NCI-H1092 treated with DMSO at 0.1 percent for 48 hours (cell line): ENCODE data around the gene NFKBIE.

Experiments used
- DNase-seq: peaks from one replicate; lab custom pipeline; 2025; lab: John Stamatoyannopoulos, UW

NFKBIE gene

DNA sequence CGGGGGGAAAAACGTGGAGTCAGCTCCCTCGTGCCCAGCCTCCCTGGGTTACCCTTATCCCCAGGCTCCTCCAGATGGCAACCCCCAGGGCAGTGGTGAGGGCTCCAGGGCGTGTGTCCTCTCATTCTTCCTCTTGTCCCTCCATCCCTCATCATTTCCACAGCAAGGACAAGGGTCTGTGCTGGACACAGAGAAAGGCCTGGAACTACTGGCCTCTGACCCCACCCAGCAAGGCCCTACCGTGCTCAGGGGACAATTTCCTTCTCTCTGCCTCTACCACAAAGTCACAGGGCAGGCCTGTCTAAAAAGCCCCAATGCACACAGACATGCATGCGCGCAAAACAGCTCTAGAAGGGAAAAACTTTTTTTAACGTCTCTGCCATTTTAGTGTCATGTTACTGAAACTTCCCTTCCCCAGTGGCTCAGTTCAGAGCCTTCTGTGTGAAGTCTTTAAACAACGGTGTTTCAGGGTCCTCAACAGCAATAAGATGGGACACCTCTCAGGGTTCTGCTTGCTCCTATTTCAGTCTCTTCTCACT, 7.0 kb downstream of the NFKBIE start:
- no peak for DNase-seq

DNA sequence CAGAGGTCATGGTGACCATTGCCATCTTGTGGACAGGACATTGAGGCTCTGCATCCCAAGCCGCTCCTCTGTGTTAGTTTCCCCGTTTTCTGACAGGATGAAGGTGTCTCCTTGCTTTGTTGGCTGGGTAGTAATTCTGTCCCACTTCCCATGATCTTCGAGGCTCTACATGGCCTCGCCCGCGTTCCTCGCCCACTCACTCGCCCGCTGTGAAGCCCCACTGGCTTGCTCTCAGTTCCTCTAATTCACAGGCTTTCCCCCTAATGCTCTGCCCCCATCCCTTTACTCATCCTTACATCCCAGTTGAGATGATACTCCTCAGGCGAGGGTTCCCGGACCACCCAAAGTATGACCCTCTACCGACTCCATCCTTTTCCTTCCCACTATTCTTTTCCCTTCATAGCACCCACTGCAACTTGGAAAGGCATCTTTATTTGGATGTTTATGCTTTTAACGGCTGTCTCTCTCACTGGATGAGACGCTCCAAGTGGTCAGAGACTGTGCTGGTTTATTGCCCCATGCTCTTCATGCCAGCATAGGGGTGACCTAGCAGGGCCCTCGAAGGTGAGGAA, 7.5 kb downstream of the NFKBIE start:
- no peak for DNase-seq

DNA sequence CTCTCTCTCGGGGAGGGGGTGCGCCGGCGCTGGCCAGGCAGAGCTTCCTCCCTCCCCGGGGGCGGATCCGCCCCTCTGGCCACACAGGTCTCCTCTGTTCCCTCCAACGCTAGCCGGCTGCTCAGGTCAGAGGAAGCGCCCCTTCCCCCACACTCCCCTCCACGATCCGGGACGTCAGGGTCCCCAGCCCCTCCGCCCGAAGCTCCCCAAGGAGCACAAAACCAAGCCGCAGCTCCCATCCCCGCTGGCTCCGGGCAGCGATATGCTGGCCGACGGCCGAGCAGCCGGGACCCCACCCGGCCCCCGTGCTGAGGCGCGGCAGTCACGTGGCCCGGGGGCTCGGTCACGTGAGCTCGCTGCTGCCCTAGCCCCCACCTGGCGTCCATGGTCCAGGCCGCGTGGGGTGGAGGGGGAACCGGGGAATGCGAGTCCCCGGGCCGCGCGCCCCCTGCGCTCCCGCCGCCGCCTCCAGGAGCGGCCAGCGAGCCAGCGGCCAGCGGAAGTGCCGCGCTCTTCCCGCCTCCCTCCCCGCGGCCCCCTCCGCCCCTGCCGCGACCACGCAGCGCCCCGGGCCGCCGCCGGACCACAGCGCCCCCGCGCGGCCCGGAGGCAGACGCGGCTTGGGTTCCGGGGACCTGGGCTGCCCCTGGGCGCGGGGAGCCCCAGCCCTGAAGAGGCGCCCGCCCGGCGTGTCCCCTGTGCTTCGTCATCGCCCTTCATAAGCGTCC, 8.2 kb downstream of the NFKBIE start, which contains the start of gene SLC35B2:
TSS of gene SLC35B2 (minus strand) at position 504 of the 728 bp plus-strand sequence. CDS start at position 386, 118 bp downstream.
- DNase-seq = peak; percentile 77

DNA sequence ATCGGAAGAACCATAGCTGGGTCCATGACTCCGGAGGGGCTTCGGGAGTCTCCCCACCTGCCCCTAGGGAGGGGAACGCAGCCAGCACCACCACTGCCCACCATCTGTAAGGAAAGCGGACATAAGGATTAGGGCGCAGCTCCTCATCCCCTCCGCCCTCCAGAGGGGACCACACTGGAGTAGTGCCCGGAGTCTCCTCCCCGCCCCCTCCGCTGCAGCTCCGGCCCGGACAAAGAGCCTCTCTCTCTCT, 8.7 kb downstream of the NFKBIE start:
- no peak for DNase-seq

DNA sequence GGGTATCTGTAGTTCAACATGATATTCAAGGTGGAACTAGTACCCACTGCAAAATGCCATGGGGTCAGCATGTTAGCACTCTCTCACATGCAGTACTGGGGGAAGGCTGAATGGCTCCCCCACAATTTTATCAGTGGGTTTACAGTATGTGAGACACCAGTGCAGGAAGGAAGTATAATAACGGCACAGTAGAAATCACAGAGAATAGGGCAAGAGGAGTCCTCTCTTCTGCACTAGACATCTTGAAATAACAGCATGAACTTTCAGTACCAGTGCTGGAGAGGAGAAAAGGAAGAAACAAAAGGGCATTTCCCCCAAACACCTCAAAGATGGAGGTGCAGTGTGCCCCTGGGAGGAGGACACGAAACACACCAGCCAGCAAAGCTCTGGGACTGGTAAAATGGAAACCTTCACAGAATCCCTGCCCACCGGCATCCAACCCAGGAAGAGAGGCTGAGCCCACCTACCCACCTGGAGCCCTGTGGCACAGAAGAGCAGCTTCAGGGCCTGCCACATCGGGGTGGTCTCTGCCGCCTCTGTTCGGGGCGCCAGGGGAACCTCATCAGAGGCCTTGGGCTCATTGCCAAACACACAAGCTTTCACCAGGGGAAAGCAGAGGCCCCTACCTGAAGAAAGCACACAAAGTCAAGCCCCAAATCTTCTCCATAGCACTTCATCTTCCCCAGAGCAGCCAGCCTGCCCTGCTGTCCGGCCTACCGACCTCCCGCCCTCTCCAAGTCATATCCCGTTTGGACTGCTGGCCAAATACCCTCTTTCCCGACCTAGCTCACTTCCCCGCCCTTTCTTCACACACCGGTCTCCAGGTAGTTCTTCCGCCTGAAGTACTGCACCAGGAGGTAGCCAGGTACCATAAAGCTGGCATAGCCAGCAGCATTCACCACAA, 9.2 kb downstream of the NFKBIE start:
- no peak for DNase-seq

DNA sequence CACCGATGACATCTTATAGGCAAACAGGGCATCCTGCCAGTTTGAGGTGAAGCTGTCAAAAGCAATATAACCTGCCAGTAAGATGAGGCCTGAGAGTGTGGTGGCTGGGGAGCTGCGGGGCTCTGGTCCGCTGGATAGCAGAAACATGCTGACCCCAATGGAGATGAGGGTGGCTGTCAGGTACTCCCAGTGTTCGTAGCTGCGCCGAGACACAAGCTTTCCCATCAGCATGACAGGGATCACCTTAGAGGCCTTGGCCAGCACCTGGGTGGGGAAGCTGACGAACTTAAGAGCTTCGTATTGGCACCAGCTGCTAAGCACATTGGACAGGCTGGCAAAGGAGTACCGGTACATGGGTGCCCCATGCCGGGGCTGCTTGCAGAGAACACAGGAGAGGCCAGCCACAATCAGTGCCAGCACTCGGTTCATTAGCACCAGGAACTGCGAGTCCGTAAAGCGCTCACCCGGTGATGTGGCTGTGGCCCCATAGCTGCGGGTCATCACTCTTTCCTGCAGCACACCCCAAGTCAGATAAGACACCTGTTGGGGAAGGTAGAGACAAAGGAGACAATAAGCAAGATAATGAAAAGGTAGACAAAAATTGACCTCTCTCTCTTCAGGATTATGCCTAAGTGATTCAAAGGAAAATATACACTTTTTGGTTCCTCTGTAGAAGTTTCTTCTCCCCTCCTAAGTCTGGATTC, 10.1 kb downstream of the NFKBIE start:
- DNase-seq = no peak

DNA sequence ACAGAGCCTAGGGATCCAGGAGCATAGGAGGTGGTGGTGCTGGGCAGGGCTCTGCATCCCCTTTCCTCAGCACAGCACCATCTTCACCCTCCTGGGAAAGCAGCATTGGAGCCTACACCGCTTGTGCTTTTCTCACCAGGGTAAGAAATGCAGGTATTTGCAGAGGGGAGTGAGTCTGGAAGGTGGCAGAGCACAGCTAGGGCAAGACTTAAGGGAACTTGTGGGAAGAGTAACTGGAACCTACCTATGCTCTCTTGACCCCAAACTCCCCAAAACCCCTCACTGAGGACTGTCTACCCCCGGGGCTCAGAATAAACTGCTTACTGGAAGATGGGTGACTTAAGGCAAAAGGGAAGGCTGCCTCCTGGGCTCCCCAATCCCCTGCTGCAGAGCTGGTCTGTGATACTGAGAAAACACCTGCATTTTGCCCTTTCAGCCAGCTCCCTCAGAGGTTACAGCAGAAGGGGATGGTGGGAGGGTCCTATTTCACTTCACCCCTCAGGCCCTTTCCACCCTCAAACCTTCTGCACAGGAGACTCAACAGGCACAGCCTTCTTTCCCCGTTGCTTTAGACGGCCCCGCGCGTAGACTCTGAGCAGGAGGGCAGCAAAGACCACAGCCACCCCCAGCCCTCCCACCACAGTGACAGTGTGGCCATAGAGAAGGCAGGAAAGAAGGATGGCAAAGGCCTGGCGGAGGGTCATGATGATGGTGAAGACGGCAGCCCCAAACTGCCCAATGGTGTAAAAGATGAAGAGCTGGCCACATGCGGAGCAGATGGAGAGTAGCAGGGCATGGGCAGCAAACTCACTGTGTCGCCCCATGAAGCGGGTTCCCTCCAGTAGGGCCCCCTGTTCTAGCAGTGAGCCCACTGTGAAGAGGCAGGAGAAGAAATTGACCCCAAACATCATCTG, 10.9 kb downstream of the NFKBIE start:
- DNase-seq = no peak

DNA sequence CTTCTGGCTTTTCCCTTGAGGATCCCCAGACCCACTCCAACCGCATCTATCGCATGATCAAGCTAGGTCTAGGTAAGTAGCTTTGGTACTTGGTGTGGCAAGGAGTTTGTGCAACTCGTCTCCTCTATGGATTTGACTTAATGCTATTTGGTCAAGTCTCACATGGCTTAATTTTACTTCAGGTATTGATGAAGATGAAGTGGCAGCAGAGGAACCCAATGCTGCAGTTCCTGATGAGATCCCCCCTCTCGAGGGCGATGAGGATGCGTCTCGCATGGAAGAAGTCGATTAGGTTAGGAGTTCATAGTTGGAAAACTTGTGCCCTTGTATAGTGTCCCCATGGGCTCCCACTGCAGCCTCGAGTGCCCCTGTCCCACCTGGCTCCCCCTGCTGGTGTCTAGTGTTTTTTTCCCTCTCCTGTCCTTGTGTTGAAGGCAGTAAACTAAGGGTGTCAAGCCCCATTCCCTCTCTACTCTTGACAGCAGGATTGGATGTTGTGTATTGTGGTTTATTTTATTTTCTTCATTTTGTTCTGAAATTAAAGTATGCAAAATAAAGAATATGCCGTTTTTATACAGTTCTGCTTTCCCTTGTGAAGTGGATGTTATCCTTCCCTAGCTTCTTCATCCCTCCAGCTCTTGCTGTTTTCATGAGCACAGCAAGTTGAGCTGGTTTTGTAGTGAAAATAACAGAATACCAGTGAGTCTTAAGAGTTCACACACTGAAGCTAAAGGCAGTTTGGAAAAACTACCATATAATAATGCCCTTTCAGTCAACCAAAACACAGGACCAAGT, 11.8 kb downstream of the NFKBIE start:
- peak; percentile 13 for DNase-seq

DNA sequence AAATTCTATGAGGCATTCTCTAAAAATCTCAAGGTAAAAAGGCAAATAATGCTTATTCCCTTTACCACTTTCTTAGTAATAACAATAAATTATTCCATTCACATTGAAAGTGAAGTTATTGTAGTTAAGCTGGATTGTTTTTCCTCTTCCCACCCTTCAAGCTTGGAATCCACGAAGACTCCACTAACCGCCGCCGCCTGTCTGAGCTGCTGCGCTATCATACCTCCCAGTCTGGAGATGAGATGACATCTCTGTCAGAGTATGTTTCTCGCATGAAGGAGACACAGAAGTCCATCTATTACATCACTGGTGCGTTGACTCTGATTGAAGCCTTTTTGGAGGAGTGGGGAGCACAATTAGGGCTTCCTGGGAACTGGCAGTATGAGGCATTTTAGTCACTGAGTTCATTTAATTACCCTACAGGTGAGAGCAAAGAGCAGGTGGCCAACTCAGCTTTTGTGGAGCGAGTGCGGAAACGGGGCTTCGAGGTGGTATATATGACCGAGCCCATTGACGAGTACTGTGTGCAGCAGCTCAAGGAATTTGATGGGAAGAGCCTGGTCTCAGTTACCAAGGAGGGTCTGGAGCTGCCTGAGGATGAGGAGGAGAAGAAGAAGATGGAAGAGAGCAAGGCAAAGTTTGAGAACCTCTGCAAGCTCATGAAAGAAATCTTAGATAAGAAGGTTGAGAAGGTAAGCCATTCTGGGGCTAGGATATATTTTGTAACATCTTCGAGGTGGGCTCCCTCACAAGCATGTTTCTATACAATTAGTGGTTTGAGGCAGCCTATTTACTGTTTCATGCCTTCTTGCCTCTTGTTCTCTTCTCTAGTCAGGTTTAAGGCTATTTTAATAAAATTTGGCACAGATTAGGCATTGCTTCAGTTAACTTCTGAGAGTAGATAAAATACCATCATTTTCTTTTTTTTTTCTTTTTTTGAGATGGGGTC, 13.5 kb downstream of the NFKBIE start:
- DNase-seq = no peak

DNA sequence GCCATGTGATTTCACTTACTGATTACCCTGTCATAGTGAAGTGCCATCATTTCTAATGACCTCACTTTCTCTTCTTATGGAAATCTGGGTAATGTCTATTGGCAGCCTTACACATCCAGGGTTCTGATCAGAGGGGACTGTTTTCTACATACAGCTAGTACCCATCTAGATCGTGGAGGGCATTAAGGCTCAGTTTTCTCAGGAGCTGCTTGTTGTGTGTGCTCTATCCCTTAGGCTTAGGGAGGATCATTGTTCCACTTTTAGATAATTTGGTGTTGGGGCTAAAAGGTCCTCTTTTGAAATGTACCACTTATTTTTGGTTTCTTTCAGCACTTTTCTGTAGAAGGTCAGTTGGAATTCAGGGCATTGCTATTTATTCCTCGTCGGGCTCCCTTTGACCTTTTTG, 14.6 kb downstream of the NFKBIE start:
- no peak for DNase-seq

DNA sequence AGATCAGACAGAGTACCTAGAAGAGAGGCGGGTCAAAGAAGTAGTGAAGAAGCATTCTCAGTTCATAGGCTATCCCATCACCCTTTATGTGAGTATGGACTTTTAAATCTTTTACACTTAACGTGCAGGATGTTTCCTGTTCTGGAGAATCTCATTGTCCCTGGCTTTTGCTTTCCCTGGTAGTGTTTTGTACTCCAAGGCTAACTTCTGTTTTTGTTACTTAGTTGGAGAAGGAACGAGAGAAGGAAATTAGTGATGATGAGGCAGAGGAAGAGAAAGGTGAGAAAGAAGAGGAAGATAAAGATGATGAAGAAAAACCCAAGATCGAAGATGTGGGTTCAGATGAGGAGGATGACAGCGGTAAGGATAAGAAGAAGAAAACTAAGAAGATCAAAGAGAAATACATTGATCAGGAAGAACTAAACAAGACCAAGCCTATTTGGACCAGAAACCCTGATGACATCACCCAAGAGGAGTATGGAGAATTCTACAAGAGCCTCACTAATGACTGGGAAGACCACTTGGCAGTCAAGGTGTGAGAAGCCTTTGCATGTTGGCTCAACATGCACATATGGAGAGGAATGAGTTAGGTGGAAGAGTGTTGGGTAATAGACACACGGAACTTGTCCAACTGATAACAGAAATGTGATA, 15.2 kb downstream of the NFKBIE start:
- no peak for DNase-seq

DNA sequence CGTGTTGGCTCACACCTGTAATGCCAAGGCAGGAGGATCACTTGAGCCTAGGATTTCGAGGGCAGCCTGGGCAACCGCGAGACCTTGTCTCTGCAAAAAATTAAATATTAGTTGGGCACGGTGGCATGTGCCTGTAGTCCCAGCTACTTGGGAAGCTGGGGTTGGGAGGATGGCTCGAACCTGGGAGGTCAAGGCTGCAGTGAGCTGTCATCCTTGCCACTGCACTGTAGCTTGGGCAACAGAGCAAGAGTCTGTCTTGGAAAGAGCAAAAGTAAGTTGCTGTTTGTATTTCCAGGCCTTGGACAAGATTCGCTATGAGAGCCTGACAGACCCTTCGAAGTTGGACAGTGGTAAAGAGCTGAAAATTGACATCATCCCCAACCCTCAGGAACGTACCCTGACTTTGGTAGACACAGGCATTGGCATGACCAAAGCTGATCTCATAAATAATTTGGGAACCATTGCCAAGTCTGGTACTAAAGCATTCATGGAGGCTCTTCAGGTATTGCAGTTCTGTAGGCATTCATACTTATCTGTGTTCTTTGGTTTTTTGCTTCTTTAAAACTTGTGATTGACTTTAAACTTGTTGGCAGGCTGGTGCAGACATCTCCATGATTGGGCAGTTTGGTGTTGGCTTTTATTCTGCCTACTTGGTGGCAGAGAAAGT, 16.1 kb downstream of the NFKBIE start:
- no peak for DNase-seq

DNA sequence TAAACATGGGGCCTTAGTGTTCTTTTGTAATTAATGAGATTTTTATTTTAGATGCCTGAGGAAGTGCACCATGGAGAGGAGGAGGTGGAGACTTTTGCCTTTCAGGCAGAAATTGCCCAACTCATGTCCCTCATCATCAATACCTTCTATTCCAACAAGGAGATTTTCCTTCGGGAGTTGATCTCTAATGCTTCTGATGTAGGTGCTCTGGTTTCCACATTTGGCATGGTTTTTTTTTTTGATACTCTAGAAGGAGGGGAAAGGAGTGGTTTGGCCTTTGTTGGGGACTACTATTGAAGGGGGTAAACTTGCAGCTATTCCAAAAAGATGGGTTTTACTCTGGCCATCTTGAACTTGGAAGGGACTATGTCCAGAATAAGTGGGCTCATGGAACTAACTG, 16.8 kb downstream of the NFKBIE start:
- no peak for DNase-seq

DNA sequence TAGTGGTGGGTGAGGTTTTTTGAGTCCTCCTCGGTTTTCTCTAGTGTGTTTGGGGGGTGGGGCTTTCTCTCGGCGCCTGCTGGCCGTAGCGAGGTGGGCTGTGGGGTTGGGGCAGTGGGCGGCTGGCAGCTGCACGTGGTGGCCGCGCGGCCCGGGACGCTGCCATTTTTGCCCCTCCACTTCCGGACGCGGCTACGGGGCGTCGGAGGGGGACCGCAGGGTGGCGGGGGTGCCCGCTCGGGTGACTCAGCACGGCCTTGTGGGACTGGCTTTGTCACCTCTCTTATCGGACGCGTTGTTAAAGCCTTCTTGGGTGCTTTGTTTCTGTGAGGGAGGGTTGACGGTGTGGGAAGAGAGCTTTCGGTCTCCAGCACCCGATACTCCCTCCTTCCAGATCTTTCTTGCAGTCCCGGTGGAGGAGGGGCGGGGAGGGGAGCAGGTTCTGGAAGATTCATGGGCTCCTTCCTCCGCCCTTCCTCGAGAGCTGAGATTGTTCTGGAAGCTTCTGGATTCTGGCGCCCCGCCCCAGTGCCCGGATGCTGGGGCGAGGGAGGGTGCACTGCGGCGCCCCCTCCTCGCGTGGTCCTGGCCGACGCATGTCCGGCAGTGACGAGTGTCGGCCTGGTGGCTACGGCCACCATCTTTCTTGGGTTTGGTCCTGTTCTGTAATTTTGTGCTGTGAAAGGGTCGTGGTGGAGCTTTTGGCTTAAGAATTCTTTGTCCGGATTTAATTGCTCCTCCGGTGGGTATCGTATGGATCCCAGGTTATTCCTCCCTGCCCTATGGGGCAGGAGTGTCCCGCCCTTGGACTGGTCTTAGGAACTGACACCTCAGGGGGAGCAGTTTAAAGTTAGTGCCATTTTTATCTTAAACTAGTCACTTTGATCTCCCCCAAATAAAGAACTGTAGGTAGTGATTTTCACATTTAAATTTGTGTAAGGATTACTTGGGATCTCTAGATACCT, 17.7 kb downstream of the NFKBIE start:
- peak; percentile 65 for DNase-seq

DNA sequence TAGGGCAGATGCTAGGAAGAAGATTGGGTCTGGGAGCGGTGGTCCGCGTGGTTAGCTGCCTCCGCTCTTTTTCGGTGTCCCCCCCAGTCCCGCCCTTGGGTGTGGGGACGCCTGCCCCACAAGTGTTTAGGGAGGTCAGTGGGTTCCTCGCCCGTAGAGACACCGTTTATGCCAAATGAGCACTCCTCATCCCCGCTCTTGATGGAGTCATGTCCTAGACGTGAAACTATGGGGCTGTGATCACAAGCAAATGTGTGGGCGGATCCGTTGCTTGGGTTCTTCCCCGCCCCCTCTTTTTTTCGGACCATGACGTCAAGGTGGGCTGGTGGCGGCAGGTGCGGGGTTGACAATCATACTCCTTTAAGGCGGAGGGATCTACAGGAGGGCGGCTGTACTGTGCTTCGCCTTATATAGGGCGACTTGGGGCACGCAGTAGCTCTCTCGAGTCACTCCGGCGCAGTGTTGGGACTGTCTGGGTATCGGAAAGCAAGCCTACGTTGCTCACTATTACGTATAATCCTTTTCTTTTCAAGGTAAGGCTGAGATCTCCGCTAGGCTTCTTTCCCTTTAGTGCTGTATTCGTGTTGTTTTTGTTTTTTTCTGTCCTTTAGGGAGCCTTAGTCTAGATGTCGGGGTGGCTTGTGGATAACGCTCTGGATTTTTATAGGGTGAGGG, 18.6 kb downstream of the NFKBIE start, which contains the start of gene HSP90AB1:
TSS of gene HSP90AB1 (plus strand) at position 439 of the 675 bp plus-strand sequence. CDS start 1,529 bp downstream, outside the sequence.
- DNase-seq = peak; percentile 98
